ENCODE results near the gene ADAM33.

DNA sequence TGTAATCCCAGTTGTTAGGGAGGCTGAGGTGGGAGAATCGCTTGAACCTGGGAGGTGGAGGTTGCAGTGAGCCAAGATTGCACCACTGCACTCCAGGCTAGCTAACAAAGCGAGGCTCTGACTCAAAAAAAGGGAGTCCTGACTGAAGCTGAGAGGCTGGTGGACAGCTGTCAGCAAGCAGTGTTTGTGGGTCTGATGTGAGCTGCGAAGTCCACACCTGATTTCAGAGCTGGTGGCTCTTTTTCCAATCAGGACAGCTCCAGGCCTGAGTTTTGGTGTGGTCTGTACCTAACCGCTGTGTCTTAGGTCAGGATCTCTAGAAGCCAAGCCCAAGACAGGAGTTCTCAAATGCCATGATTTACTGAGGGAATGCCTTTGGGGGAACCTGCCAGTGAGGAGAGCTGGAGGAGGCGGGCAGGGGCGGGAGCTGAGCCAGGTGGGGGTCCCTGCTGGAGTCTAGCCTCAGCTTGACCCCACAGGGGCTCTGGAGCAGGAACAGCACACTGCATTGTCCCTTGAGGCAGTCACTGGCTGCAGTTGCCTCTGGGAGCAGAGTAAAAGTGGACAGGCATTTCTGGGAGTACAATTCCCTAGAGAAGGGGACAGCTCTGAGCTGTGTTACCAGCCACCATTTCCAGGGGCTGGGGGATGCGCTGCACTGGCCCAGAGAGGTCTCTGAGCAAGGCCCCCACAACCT lies 23.6 kb downstream of the ADAM33 start:
- TF ChIP-seq CTCF (conservative IDR thresholded peaks at IDR 0.05; ENCODE audit: low read depth, low read length) (no peak), EZH2 (IDR thresholded peaks at IDR 0.05; ENCODE audit: low read length, unreplicated experiment) (no peak)

Data from PC-3 (cell line).